Activated gamma-delta T cell (primary cell): Measurements from ENCODE around the gene PIWIL4.

Experiments
- DNase-seq: peaks from one replicate; lab custom pipeline; 2025; lab: John Stamatoyannopoulos, UW
- total RNA-seq, 2 donors: gene quantifications; one replicate each; lab custom pipeline; 2026; lab: John Stamatoyannopoulos, UW

PIWIL4 gene
- 4.1 to 4.2 reads per million in 2 donors for total RNA-seq

DNA sequence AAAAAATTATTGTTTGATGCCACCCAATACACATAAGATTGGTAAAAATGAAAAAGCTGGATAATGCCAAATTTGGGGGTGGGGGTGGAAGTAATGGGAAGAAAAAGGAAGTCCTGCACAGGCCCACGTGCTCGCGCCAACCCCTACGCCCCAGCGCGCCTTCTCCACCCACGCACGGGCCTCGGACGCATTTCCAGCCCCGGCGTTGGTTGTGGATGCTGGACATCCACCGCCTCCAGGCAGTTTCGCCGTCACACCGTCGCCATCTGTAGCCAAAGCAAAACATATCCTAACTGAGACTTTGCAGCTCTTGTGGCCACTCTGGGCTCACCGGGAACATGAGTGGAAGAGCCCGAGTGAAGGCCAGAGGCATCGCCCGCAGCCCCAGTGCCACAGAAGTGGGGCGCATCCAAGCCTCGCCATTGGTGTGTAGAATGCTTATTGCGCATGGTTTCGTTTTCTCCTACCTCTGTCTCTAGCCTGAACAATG is at the start of gene PIWIL4:
PIWIL4 (plus strand) TSS at position 188 of the 490 bp plus-strand sequence; CDS start at position 339, 151 bp downstream.
- no peak for DNase-seq

DNA sequence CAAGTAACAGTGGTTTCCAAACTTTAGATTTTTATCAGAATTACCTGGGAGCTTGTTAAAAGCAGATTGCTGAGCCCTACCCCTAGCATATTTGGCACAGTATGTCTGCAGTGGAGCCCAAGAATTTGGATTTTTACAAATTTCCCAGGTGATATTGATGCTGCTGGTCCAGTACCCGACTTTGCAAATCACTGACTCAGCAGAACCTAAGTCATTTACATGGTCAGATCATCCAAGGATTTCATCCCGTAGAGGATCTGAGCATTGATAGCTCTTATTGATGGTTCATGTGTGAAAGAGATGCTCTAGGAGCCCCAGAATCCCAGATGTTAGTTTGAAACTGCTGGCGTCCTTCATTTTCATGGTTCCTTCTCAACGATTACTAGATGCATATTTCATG is 48.9 kb upstream of the PIWIL4 start:
- no peak for DNase-seq

DNA sequence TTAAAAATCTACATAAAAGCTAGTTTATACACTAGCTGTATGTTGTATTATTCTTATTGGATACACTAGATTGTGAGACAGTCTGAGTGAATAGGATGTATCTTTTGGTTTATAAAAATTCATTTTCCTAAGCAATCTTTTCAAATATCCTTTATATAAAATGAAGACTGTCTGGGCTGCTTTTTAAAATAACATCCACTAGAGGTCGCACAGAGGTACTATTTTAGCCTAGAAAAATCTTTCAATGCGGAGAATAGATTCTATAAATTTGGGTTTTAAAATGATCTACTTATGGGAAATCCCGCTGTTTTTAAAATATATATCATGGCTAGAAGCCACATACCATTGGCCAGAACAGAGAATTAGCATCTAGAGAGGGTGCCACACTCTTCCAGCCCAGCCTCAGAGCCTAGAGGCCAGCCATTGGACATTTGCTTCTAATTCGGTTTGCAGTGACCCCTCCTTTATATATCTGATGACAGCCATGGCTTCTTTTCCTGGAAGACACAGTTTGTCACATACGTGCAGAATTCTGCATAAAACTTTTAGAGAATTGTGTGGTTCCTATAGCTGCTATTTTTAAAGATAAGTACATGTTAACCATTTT is 47.6 kb upstream of the PIWIL4 start:
- no peak for DNase-seq

DNA sequence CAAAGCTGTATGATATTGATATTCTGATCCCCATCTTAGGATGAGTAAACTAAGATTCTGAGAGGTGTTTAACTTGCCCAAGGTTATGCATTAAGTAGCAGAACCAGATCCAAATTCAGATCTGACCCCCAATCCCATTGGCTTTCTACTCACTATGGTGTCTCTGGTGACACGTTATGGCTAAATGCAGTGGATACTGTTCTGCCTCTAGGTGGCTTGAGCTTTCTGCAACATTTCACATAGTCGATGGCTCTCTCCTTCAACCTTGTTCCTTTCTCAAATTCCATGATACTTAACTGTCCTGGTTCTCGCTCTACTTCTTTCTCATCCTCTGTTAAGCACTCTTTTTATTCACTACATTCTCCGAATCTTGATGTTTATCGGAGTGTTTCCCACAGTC is 45.5 kb upstream of the PIWIL4 start:
- no peak for DNase-seq

DNA sequence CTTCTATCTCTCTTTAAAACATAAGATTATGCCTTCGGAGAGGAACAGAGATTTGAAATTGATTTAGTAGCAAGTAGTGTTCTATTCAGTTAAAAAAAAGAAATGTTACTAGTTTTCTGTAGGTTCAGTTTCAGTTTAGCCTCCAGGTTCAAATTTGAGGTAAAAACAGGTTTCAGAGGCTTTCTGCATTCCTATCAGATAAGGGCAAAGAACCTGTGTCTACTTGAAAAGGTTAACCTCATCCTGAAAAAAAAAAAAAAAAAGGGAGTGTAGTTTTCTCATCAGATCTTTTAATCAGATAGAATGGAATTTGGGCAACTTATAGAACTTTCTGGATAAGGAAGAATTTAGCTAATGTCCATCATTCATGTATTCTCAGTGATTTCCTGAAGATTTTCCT is 42.8 kb upstream of the PIWIL4 start:
- DNase-seq = no peak

DNA sequence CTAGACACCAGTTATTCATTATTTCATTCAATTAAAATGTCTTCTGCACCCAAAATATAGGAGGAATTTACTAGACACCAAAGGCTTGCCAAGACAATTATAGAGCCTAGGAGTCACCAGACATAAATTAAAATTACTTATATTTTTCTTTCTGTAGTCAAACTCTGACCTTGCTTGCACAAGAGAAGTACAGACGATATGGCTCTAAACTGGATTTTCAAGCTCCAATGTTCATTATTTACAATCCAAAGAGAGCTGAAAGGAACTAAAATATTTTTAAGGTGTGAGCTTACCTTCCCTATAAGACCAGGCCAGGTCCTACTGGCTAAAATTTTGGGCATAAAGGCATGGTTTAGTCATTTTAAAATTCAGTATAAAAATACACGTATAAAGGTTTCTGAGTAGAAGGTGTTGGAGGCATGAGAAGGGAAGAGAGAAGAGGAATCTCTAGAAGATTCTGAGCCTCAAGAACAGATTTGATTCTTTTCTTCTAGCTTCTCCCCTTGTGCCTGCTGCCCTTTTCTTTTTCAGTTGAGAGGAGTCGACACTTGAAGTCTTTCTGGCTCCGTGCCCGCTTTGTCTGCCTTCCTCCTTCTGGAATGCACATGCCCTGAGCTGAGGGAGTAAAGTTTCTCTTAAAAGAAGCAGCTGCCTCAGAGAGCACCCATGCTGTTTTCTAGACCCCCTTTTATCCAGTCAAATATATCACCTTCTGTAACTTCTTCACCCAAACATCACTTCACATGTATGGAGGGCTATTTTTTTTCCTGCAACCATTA is 41.4 kb upstream of the PIWIL4 start:
- DNase-seq = no peak

DNA sequence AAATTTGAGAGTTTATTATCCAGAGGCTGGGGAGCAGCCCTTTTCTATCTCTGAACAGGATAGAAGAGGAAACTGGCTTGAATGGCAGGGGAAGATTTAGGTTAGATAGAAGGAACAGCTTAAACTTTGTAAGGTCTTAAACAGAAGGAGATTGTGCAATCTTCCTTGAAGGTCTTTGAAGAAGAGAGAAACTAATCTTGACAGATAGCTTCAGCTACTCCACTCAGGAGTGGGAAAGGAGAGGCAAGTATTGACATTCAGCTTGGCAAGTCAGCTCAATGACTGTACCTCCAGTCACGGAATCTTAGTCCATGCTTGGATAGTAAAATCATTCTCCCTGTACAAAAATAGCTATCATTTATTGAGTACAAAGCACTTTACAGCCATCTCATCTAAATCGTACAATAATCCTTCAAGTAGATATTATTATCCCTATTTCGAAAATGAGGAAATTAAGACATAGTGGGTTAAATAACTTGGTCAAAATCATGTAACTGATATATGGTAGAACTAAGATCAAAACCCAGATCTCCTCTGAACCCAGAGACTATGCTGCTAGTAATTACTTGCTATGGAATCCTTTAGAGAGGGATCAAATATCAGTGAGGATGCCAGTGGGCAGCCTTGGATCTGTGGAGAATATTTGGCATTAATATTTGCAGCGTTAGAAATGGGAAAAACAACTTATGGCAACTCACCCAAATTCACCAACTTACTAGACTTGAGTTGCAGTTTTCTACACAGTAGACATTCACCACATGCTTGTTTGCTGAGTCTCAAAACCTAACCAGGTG is 40.3 kb upstream of the PIWIL4 start:
- no peak for DNase-seq

DNA sequence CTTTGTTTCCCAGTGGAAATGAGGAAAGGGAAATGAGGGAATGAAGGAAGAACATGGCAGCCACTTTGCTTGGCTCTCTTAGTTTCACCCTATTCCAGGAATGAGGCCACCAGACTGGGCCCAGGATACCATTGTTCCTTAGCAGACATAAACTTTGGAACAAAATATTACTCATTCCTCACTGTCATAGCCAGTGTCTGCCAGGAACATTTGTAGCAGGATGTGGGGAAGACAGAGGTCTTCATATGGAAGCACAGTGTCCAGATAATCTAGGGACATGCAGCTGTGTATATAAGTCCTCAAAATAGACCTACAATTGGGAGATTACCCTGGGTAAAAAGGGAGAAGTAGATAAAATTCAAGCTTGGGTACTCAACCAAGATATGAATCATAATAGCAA is 38.6 kb upstream of the PIWIL4 start:
- no peak for DNase-seq

DNA sequence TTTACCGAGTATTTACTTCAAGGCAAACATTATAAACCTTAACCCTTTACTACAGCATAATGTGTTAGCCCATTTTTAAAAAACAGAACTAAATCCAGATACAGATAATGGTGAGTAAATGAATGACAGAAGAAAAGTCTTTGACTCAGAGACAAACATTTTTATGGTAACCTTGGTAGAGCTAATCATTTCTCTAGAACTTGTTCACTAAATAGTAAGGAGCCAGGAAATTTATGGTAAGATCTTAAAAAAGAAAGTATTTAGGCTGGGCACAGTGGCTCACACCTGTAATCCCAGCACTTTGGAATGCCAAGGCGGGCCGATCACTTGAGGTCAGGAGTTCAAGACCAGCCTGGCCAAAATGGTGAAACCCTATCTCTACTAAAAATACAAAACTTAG is 35.0 kb upstream of the PIWIL4 start:
- DNase-seq = no peak

DNA sequence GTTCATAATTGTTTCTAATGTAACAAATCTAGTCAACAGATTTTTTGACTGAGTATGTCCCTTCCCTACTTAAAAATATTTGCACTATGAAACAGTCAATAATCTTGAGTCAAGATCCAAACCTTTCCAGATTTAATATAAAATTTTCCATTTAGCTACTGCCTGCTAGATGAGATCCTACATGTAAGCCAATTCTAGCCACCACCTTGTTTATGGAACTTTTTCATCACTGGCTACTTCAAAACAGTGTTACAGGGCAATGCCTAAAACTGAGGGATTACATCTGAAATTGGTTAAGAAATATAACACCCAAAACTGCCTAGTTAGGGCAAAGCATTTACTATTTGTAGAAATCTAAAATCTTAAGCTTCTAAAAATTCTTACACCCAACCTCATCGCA is 34.0 kb upstream of the PIWIL4 start:
- DNase-seq = no peak

DNA sequence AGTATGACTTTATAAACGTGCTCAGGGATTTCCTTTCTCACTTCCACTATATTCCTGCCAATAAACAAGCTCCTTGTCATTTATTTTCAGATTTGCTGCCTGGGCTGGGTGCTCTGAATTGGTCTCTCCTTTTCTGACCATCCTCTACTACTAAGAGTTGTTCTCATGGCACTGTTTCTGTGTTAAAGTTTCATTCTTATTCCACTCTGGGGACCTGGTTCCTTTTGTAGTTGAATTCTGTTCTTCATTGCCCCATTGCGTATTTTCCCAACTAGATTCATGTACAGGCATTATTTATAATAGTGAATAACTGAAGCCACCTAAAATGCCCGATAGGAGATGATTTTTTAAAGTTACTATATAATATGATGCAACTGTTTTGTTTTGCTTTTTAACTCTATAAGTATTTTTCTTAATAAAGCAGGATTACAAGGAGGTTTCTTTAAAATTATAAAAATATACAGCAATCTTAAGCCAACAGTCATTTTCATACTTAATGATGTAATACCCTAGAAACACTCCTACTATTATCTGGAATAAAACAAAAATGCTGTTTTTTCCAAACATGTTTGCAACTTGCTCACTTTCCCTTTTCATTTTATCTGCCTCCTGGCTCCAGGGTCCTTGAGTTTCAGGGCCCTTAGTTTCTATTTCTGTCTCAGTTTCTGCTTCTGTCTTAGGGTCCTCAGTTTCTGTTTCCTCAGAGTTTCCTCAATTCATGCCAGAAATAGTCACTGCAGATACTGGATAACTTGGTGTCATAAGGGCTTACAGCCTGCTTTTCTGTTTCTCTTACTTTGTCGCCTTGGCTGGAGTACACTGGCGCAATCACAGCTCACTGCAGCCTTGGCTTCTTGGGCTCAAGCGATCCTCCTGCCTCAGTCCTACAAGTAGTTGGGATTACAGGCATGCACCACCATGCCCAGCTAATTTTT is 33.2 kb upstream of the PIWIL4 start:
- DNase-seq = no peak

DNA sequence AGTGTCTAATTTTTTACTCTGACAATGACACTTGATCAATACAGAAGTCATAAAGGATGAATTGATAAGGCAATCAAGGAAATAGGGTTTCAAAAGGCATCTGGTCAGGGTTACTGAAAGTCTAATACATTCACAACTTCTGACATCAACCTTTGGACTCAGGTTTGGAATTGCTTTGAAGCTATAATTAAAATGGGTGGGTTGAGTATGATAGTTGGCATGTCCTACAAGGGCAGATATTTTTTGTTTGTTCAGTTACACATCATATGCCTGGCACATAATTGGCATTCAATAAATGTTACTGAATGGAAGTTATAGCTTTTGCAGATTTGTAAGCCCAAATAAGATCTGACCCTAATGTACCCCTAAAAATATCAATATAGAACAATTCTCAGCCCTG is 30.8 kb upstream of the PIWIL4 start:
- DNase-seq = no peak

DNA sequence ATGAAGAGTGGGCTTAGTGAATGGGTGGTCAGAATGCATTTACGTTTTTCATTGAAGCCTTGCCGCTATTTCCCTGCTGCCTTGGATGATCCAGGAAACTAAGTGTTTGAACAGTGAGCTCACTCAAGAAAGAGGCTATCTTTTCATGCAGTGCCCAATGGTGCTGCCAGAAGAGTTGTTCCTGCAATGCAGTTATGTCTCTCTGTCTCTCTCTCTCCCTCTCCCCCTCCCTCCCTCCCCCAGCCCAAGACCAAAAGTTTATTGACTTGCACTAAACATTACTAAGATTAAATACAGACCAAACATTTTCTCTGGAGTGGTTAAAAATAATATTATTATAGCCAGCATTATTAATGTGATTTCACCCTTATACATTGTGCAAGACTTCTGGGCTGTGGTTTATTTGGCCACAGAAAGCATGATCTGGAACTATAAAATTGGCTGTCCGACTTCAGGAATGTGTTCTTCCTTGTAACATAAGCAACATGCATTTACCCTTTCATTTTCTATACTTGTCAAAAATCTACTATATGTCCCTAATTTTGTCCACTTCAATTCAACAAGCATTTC is 30.1 kb upstream of the PIWIL4 start:
- DNase-seq = no peak

DNA sequence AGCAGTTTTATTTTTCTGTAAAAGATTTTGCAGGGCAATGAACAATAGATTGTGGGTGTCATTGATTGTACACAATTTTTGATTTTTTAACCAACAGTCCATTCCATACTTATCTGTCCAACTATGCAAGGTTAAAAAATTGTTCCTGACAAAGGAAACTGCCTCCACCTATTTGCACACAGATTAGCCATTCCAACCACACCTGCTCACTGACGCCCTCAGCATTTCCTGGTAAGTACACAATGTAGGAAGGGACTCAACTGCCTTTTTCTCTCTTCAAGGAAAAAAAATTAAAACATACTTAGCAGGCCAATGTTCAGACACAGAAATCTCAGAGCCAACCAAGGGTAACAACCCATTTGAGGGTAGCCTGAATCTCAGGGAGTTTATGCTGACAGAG is 27.7 kb upstream of the PIWIL4 start:
- DNase-seq = no peak

DNA sequence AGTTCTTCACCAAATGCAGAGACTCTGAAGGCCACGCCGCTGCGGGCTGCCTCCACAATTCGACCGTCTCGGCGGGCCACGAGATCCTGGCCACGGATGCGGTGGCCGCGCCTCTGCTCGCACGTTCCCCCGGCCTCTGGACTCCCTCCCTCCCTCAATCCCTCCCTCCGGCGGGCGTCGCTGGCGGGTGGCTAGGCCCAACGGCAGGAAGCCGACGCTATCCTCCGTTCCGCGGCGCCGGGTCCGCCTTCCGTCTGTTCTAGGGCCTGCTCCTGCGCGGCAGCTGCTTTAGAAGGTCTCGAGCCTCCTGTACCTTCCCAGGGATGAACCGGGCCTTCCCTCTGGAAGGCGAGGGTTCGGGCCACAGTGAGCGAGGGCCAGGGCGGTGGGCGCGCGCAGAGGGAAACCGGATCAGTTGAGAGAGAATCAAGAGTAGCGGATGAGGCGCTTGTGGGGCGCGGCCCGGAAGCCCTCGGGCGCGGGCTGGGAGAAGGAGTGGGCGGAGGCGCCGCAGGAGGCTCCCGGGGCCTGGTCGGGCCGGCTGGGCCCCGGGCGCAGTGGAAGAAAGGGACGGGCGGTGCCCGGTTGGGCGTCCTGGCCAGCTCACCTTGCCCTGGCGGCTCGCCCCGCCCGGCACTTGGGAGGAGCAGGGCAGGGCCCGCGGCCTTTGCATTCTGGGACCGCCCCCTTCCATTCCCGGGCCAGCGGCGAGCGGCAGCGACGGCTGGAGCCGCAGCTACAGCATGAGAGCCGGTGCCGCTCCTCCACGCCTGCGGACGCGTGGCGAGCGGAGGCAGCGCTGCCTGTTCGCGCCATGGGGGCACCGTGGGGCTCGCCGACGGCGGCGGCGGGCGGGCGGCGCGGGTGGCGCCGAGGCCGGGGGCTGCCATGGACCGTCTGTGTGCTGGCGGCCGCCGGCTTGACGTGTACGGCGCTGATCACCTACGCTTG is 23.2 kb upstream of the PIWIL4 start, which contains the start of gene FUT4:
FUT4 (plus strand) TSS at position 227 of the 951 bp plus-strand sequence; CDS start at position 440, 213 bp downstream.
- peak; percentile 48 for DNase-seq

DNA sequence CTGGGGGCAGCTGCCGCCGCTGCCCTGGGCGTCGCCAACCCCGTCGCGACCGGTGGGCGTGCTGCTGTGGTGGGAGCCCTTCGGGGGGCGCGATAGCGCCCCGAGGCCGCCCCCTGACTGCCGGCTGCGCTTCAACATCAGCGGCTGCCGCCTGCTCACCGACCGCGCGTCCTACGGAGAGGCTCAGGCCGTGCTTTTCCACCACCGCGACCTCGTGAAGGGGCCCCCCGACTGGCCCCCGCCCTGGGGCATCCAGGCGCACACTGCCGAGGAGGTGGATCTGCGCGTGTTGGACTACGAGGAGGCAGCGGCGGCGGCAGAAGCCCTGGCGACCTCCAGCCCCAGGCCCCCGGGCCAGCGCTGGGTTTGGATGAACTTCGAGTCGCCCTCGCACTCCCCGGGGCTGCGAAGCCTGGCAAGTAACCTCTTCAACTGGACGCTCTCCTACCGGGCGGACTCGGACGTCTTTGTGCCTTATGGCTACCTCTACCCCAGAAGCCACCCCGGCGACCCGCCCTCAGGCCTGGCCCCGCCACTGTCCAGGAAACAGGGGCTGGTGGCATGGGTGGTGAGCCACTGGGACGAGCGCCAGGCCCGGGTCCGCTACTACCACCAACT is 22.4 kb upstream of the PIWIL4 start:
- DNase-seq = peak; percentile 17

DNA sequence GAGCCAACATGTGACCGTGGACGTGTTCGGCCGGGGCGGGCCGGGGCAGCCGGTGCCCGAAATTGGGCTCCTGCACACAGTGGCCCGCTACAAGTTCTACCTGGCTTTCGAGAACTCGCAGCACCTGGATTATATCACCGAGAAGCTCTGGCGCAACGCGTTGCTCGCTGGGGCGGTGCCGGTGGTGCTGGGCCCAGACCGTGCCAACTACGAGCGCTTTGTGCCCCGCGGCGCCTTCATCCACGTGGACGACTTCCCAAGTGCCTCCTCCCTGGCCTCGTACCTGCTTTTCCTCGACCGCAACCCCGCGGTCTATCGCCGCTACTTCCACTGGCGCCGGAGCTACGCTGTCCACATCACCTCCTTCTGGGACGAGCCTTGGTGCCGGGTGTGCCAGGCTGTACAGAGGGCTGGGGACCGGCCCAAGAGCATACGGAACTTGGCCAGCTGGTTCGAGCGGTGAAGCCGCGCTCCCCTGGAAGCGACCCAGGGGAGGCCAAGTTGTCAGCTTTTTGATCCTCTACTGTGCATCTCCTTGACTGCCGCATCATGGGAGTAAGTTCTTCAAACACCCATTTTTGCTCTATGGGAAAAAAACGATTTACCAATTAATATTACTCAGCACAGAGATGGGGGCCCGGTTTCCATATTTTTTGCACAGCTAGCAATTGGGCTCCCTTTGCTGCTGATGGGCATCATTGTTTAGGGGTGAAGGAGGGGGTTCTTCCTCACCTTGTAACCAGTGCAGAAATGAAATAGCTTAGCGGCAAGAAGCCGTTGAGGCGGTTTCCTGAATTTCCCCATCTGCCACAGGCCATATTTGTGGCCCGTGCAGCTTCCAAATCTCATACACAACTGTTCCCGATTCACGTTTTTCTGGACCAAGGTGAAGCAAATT is 21.7 kb upstream of the PIWIL4 start:
- no peak for DNase-seq

DNA sequence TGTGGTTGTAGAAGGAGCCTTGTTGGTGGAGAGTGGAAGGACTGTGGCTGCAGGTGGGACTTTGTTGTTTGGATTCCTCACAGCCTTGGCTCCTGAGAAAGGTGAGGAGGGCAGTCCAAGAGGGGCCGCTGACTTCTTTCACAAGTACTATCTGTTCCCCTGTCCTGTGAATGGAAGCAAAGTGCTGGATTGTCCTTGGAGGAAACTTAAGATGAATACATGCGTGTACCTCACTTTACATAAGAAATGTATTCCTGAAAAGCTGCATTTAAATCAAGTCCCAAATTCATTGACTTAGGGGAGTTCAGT is 21.1 kb upstream of the PIWIL4 start:
- DNase-seq = no peak

DNA sequence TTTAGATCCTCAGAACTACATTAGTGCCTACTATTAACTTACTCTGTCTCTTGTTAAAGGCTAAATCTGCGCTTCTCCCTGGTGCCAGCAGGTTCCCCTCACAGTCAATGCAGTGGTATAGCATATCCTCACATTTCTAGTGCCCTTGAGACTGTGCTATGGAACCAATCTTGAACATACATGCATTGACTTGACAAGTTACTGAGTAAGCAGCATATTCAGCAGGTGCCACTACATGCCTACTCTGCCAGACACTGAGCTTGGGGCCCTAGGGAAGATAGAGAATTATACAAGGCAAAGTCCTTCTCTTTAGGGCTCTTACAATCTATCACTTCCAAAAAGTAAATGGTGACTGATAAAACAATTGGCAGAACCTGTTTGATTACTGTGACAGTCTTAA is 20.3 kb upstream of the PIWIL4 start:
- DNase-seq = no peak
